ENCODE data around the gene CKMT2.

Gene CKMT2

DNA sequence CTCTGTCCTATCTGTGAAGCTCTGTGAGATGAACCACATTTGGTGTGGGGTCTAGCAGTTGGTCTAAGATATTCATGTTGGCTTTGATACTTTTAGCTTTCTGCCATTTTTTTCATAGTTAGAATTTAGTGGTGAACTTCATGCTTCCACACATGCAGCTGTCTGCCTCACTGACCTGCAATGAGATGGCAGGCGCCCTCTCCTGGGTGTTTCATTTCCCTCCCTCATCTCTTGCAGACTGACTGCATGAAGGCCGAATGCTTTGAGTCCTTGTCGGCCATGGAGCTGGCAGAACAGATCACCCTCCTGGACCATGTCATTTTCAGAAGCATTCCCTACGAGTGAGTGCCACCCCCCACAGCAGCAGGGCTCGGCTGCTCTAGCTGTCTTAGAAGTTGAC lies 26.1 kb upstream of the CKMT2 start:
- TF ChIP-seq CTCF (IDR thresholded peaks at IDR 0.05) = peak; percentile 22; the same call in 1 of the 2 replicates

DNA sequence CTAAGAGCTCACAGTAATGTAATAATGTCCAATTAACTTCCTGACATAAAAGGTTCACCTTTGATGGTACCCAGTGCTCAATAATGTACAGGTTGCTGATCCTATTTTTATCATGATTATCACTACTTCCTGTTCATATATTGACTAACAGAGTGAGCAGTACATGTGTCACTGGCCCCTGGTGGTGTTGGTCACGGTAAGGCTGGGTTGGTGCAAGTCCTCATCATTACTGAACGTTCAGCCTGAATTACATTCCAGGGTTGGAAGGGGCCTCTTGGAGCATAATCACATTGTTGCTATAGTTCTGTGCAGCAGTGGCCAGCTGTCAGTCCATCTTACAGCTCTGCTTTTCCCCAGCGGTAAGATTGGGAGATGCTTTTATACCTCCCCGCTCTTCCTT lies 24.2 kb upstream of the CKMT2 start:
- TF ChIP-seq CTCF (IDR thresholded peaks at IDR 0.05) = no peak

DNA sequence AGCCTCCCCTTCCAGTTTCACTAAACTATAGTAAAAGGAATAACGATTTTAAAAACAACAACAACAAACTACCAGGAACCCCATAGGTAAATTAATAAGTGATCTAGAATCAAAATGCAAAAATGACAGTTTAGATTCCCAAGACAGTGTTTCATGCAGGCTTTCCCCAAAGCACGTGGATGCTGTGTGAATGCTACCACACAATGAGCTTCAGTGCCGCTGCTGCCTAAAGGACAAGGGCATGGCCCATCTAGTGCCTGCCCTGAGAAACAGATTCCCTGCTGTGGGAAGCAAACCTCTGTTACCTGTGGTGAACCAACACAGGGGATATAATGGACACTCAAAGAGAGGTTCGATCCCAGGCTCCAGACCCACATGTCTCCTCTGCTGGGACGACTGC lies 23.7 kb upstream of the CKMT2 start:
- TF ChIP-seq CTCF (IDR thresholded peaks at IDR 0.05) = no peak

- no peak for TF ChIP-seq CTCF (IDR thresholded peaks at IDR 0.05)
Measured at GRCh38 chr5:81209869-81210493, 23.1 kb upstream of the CKMT2 start.

GRCh38 chr5:81212211-81212751 lies 20.8 kb upstream of the CKMT2 start:
- TF ChIP-seq CTCF (IDR thresholded peaks at IDR 0.05) = no peak

DNA sequence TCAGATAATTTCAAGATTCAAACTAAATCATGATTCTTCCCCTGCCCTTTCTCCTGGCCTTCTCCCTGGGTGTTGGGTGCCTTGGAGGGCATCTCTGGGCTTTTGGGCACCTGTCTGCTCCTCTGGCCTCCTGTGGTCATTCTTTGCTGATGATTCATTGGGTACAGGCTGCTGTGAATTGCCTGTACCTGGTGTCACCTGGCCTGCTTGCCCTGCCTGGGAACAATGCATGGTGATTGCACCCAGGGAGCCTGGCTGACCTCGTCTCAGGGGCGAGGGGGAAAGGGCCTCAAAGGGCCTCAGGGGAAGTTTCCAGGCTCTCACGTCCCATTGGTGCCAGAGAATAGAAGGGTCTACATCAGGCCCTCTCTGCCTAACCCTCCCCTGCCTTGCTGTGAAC lies 20.1 kb upstream of the CKMT2 start:
- no peak for TF ChIP-seq CTCF (IDR thresholded peaks at IDR 0.05)

GRCh38 chr5:81214848-81215247 lies 18.3 kb upstream of the CKMT2 start:
- TF ChIP-seq CTCF (IDR thresholded peaks at IDR 0.05) = no peak

DNA sequence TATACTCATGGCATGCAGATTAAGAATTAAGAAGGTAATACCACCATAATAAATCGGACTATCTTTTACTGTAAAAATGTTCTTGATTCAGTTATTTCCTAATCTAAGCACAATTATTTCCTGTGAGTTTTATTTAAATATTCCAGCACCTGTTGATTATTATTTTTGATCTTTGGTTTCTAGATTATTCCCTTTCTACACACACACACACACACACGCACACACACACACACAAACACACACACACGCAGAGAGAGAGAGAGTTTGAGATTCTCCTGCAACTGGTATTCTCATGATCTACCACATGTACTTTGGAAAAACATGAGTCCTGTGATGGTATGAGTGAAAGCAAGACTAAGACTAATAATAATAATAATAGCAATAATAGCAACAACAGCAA lies 17.0 kb upstream of the CKMT2 start:
- TF ChIP-seq CTCF (IDR thresholded peaks at IDR 0.05) = no peak

All from LNCAP (cell line).